Stimulated activated naive CD4-positive, alpha-beta T cell treated with Interleukin-2 at 50 U/mL for 16 hours (primary cell): Measurements from ENCODE around the gene APRT.
"Not testable (repeated sequence)": the region's sequence is repeated elsewhere in the genome, so short reads cannot be mapped to it uniquely, and the experiment has no call there.

ENCODE experiments used
- DNase-seq: peaks from one replicate; lab custom pipeline; 2025; lab: John Stamatoyannopoulos, UW

Gene APRT

DNA sequence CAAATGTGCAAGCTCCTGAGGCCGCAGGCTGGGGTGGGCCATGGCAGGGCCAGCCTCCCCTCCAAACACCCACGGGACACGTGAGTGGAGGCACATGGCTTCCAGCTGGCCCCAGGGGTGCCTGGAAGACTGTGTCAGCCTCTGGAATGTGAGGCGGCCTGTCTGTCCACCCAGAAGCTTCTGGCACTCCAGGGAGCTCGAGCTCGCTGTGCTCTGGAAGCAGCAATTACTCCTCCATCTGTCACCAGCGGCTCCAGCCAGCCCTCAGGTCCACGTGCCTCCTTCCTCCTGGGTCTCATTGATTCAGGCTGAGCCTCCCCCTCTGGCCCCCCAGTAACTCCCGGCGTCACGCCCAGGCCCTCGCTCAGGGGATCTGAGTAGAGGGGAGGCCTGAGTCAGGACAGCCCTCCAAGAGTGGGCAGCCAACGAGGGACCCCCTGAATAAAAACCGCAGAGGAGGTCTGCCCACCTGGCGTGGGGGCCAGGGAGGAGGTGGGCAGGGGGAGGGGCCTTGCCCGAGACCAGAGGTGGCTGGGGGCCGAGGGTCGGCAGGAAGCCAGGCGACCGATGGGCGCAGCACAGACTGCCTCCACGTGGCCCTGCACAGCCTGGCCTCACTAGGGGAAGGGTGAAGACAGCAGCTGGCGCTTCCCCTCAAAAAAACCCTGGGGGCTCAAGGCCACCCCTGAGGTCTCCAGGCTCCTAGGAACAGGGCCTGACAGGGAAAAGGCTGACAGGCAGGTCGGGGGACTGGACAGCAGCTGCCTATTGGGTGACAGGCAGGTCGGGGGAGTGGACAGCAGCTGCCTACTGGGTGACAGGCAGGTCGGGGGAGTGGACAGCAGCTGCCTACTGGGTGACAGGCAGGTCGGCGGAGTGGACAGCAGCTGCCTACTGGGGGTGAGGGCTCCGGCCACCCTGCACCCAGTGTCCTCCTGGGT is 38.6 kb downstream of the APRT start:
- no peak for DNase-seq

DNA sequence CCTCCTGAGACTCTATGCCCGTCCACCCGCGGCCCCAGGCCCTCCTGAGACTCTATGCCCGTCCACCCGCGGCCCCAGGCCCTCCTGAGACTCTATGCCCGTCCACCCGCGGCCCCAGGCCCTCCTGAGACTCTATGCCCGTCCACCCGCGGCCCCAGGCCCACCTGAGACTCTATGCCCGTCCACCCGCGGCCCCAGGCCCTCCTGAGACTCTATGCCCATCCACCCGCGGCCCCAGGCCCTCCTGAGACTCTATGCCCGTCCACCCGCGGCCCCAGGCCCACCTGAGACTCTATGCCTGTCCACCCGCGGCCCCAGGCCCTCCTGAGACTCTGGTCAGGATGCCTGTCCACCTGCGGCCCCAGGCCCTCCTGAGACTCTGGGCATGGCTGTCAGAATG is 39.9 kb downstream of the APRT start:
- not testable (repeated sequence) for DNase-seq

DNA sequence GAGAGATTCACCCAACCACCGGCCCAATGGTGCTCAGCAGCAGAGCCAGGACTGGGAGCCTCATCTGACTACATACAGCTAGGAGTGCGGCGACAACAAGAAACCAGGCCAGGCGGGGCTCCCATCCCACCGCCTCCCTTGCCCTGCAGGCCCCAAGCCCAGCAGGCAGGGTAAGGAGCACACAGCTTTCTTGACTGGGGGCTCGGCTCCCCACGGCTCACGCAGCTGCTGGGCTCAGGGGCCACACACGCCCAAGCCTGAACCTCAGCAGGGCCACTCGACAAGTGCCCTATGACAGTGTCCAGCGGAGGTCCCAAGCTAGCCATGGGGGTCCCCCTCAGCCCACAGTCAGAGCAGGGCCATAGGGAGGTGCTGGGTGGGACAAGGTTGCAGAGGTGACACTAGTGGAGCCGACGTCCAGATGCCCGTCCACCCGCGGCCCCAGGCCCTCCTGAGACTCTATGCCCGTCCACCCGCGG is 40.4 kb downstream of the APRT start:
- DNase-seq: no peak

DNA sequence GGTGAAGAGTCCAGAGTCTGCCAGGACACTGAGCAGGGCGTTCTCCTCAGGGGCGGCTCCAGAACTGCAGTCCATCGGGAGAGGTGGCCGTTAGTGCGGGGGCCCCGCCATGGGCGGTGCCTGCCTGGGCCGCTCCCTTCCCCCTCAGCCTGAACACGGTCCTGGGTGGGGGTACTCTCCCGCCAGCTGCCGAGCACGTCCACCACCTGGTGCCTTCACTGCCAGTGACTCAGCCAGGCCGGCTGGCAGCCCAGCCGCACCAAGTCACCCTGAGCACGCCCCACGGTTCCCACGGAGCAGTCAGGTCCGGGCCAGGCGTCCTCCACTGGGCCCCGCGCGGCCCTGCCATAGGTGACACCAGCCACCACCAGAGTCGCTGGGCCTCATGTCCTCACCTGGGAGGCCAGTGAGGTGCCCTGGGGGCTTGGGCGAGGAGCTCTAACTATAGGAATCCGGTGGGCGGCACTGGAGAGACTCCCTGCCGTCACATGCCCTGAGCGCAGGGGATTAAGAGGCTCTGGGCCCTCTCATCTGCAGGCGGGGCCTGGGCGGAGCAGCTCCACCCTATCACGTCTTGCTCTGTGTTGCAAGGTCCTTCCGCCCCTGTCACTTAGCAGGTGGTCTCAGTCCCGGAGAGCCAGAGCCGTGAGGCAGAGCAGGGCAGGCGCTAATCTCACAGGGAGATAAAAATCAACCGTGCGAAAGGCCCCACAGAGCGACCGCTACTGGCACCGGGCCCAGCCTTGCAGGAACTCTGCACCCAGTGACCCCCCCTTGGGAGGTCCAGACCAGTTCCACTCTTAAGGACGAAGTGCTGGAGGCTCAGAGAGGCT is 41.1 kb downstream of the APRT start:
- DNase-seq: no peak

DNA sequence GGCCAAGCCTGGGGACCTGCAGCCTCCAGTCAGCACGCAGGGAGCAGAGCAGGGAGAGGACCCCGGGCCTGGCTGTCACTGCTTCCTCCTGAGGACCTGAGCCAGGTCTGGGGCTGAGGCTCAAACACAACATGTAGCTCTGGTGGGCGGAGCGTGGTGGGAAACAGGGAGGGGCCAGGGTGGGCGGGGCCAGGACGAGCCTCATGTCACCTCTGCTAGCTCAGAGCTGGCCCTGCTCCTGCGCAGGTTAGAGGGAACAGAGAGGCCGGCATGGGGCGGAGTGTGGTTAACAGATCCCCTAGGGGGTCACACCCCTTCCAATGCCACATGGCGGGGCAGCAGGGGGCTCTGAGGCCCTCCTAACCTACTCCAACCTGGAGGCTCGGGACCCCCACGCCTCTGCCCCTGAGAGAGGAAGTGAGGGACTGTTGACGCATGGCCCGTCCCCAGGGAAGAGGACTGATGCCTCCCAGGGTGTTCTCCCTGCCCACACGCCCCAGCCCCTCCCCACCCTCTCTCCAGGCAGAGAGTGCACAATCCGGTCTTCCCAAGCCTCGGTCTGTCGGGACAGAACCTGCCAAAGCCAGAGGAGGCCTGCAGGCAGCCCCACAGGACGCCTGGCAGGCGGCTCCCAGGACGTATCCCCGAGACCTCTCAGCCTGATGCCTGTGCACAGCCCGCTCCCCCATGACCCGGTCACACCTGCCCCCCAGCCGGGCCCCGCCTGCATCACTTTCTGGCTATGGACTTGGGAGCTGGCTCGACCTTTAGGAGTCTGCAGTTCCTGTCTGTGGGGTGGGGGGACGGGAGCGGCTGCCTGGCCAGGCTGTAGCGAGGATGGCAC is 41.9 kb downstream of the APRT start:
- DNase-seq: peak; percentile 22

DNA sequence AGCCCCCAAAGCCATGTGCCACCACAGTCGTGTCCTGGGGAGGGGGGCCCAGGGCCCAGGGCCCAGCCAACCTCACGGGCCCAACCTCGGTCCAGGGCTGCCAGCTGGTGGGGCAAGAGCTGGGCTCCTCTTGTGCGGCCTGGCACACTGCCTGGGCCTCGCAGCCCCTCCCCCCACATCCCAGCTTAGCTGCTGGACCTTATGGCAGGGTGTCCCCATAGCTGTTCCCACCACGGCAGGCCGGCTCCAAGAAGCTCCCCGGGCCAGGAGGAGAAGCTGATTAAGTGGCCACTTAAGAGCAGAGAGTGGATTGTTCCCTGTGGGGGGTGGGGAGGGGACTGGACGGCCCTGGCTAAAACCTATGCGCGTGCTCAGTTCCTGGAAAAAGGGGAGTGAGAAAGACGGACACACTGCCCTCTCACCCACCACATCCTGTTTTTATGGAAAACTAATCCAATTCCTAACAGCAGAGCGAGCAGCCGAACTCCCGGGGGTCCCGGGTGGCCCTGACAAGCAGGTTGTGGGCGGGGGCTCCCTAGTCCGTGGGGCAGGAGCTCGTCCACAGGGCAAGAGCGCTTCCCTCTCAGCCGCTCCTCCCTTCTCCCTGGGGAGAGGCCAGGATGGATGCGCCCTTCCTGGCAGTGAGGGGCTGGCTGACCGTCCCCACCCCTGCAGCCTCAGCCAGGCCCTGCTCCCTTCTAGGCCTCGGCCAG is 43.5 kb downstream of the APRT start:
- DNase-seq: no peak

DNA sequence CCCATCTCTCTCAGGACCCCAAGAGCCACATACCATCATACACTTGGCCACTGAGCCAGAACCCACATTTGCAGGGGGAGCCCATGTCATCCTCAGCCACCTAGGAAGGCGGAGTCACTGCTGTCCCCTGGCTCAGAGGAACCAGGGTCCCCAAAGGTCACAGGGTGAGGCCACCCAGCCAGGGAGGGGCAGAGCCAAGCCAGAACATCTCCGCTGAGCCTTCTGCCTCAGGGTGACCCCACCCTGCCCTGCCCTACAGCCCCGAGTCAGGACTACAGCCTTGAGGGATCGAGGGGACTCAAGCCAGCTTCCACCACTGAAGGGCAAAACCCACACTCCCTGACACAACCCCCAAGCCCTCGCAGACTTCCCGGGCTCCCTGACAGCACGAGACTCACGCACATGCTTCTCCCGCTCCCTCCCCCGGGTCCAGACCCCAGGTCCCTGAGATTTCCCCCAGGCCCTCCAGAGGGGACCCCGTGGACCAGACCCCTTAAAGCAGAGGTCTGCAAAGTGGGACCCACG is 44.1 kb downstream of the APRT start:
- DNase-seq: no peak

DNA sequence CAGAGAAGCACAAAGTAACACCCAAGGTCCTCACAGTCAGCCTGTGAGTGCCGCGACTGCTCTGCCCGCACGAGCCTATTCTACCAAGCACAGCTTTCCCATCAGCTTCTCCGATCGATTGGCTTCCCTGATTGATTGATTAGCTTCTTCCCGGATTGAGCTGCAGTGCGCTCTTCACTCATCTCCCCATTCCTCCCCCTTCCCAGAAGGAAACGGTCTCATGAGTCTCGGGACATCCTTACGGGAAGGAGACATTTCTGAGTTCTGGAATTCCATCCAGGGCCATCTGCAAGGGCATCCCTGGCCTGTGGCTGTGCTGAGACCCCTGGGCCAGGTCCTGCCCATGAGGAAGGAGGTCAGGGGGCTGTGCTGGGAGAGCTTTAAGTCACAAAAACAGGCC is 44.8 kb downstream of the APRT start:
- DNase-seq: no peak

DNA sequence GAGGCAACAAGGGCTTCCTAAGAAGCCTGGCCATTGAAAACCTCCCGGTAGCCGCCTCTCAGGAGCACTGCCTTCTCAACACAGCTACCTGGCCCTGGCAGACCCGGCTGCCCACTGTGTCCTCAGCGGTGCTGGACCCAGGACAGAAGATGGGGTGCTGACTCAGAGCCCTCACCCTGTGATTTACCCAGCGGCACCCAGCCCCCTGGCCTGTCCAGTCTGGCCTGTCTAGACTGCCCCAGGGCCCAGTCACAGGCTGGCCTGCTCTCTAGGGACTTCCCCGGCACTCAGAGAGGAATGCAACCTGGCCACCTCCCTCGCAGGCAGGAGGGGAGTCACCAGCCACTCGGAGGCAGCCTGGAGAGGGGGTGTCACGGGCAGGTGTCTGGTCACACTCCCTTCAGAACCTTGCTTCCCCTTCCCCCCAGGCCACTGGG is 46.8 kb downstream of the APRT start:
- no peak for DNase-seq

DNA sequence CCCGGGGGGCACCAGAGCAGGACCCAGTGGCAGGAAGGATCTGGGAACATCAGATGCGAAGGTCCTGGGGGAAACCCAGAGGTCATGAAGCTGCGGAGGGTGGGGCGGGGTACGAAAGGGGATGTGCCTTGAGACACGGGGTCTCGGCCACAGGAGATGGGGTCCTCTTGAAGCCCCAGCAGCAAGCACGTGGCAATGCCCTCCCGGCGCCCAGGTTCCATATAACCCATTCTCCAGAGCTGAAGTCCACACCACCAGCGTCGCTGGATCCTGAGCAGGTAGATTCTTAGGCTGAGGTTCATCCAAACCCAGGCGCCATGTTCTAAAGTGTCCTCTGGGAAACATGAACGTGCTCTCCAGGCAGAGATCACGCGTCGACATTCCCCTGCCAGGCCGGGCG is 47.6 kb downstream of the APRT start:
- no peak for DNase-seq

DNA sequence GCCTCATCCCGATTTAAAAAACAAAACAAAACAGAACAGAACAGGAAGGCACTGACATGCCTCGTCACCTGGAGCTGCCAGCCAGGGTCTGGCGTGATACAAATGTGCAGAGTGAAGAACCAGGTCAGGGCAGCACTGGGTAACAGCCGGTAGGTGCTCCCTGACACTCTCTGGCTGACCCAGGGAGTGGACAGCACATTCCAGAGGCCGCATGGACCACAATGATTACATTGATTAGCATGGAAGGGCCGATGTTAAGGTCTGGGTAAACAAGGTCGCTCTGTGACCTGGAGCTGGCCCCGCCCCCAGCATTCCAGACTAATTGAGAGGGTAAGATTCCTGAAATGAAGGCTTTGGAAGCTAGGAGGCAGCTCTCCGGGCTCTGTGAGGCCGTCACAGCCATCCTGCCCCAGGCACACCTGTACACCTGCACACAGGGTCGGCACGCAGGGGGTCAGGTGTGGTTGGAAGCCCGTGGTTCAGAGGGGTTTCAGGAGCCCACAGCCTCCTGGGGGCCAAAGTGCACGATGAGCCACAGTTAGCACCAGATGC is 48.1 kb downstream of the APRT start:
- DNase-seq: no peak

DNA sequence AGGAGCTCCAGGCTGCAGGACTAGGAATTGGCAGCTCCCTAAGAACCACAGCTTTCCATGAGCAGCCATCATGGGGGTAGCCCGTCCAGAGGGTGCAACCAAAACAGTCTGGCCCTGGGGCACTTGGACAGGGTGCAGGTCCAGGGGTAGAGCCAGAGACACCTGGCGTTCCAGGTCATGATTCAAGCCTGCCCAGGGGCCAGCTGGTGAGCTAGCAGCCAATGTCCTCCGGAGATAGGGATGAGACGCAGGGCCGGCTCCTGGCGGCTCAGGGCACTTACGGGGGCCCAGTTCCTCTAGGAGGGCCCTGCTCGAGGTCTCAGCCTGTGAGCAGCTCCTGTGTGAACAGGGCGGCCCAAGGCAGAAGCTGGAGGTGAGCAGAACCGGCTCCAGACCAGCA is 48.8 kb downstream of the APRT start:
- DNase-seq: no peak

DNA sequence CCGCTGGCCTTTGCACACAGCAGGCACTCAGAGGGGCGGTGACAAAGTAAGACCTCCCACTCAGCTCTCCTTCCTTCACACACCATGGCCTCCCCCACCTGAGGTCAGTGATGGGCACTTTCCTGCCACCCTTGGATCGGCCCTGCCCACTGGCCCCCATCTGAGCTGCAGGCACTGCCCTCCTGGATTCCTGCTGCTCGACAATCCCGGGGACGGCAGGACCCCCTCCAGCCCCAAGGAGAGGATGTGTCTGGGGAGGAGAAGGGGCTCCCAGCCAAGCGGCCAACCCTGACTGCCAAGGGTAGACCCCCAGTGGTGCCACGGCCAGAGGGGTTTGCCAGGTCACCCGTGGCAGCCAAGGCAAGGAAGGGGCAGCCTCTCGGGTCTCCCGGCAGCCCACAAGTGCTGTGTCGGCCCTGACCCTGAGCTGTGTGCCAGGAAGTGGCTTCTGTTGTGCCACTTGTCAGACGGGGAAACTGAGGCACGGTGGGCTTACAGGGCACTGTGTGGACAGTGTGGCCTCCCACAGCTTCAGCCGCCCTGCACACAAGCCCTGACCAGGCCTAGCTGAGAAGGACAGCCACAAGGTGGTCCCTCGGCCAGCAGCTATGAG is 49.4 kb downstream of the APRT start:
- DNase-seq: no peak

DNA sequence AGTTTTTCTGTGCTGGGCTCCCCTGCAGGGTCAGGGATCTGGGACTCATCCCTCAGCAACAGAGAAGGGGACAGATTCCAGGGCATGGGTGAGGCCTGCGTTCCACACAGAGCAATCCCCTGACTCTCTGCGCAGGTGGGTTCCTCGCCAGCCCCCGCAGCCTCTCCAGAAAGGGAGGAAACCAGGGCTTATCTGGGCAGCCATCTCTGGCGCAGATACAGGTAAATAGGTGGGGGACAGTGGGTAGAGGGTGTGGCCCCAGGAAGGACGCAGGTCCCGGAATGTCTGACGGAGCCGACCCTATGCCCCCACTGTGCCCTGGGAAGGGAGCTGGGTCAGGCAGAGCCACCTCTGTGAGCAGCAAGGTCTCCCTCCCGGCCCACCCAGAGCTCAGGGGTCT is 49.9 kb downstream of the APRT start:
- DNase-seq: no peak

DNA sequence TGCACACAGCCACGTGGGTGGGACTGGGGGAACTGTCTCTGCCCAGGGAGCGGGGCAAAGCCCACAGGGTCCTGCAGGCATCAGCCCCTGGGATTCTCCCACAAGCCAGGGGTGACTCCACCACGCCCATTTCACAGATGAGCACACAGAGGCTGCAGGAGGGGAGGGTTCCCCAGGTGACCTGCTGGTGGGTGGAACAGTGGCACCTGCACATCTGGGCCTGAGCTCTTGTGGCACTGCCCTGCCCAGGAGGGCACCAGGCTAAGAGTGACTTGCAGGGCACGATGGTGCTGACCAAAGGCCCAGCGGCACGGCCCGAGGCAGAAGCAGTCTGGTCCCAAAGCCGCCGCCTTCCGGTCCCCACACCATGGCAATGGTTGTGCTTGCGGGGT is 50.6 kb downstream of the APRT start:
- DNase-seq: no peak

DNA sequence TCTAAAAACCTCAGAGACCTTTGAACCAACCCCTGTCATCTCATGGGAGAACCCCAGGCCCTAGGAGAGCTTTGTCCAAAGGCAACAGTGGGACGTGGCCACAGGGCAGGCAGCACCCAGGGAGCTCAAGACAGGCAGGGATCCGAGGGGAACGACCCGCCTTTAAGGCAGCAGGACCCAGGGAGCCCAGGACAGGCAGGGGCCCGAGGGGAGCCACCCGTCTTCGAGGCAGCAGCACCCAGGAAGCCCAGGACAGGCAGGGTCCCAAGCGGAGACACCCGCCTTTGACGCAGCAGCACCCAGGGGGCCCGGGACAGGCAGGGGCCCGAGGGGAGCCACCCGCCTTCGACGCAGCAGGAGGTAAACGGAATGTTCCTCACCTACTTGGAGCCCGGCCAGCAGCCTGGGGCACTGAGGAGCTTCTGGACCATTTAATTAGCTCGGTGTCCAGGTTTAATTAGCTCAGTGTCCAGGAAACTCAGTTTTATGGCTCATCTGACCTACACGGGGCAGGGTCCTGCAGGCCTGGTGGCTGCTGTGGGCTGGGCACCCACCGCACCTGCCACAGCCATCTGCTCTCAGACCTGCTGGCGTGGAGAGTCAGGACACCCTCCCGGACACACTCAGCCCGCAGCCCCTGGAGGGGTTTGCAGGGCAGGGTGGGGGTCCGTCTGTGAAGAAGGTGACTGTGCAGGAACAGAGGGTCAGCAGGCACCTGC is 51.1 kb downstream of the APRT start:
- DNase-seq: no peak

DNA sequence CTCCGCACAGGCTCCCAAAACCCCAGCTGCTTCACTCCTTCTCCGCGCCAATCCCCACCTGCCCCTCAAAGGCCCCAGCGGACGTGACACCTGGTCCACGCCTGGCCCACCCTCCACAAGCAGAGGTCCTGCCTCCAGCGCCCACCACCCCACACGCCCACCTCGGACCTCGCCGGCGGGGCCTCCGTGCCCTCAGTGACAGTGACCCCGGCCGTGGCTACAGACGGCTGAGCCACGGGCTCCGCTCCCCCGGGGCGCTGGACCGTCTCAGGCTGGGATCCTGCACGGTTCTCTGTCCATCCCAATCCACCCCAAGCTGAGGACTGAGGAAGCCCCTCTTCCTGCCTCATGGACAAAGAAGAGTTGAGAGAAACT is 51.8 kb downstream of the APRT start:
- DNase-seq: no peak
